GM12878 (cell line): ENCODE data around the gene OR6C70. TPM values are rescaled to one million over a fixed set of nuclear protein-coding genes. Genes with fewer than 3 reads are reported as not detected.
"Not testable (repeated sequence)": the region's sequence is repeated elsewhere in the genome, so short reads cannot be mapped to it uniquely, and the experiment has no call there.

Experiments
- ATAC-seq: fragments of 200-7000 bp; cut with Tn5 transposase; 3 replicates; pipeline ENCODE4 v1.9.1; 2020; ENCODE audit warnings: mild to moderate bottlenecking, moderate library complexity
- BruUV-seq: library from RNA; stranded (reverse); fragments of 400-500 nt; replicated peaks from 2 replicates; lab custom pipeline; 2021; lab: Mats Ljungman, UMichigan
- CTCF ChIA-PET: fragments of 300-600 bp; sonication (Branson Sonifier 250); formaldehyde crosslinking; extraction: SDS; loops from one replicate; lab custom pipeline; 2021; ENCODE audit warnings: inconsistent platforms; lab: Yijun Ruan, JAX
- POLR2A ChIA-PET: fragments of 350-600 bp; formaldehyde crosslinking; extraction: SDS; loops from one replicate; lab custom pipeline; 2021; ENCODE audit warnings: inconsistent platforms; lab: Charles Lee
- RAD21 ChIA-PET: fragments of 300-600 bp; sonication (Branson Sonifier 250); formaldehyde crosslinking; loops from one replicate; lab custom pipeline; 2023; ENCODE audit warnings: antibody characterized with exemption; ENCODE audit not compliant: unreplicated experiment; lab: Charles Lee
- SMC1A ChIA-PET: fragments of 300-600 bp; sonication (Branson Sonifier 250); formaldehyde crosslinking; loops from one replicate; lab custom pipeline; 2023; ENCODE audit not compliant: unreplicated experiment, uncharacterized antibody; lab: Charles Lee
- DNase-seq: peaks from one replicate; pipeline ENCODE4 v3.0.0-alpha.2; 2011; ENCODE audit warnings: low read depth, low spot score
- FAIRE-seq: peaks from 3 replicates; lab custom pipeline; 2011; peaks lifted over from hg19 to GRCh38; lab: Jason Lieb, UNC
- H2AFZ ChIP-seq: 2 replicates; pipeline ENCODE4 v1.6.0; 2011; ENCODE audit warnings: low read depth, low read length, control low read depth; ENCODE audit not compliant: control insufficient read depth
- H3K27ac ChIP-seq: 2 replicates; pipeline ENCODE4 v1.5.1; 2011; ENCODE audit warnings: control low read depth; ENCODE audit not compliant: control insufficient read depth, insufficient read depth
- H3K27me3 ChIP-seq, 2 experiments: replicated peaks in 1 of 2; 2 replicates each; pipeline versions ENCODE4 v1.6.0 to v1.6.1; 2011; ENCODE audit warnings: low read length in 1 of 2; ENCODE audit not compliant: control insufficient read depth in 2 of 2, insufficient read depth in 2 of 2
- H3K36me3 ChIP-seq, 2 experiments: 2 replicates each; pipeline ENCODE4 v1.5.1; 2011; ENCODE audit warnings: low read length in 1 of 2; ENCODE audit not compliant: control insufficient read depth in 2 of 2, insufficient read depth in 2 of 2
- H3K4me1 ChIP-seq: 2 replicates; pipeline ENCODE4 v1.6.1; 2011; ENCODE audit warnings: mild to moderate bottlenecking, low read length, moderate library complexity, mixed read lengths; ENCODE audit not compliant: control insufficient read depth, insufficient read depth
- H3K4me2 ChIP-seq: 2 replicates; pipeline ENCODE4 v1.6.0; 2011; ENCODE audit warnings: control low read depth; ENCODE audit not compliant: control insufficient read depth, insufficient read depth
- H3K4me3 ChIP-seq: fragments of 200-600 bp; sonication (generic); 2 replicates; pipeline ENCODE4 v1.5.1; 2016
- H3K79me2 ChIP-seq: 2 replicates; pipeline ENCODE4 v1.6.0; 2011; ENCODE audit warnings: low read length; ENCODE audit not compliant: control insufficient read depth, insufficient read depth
- H3K9ac ChIP-seq: 2 replicates; pipeline ENCODE4 v1.8.0; 2011; ENCODE audit warnings: low read length, control low read depth, mixed read lengths; ENCODE audit not compliant: control insufficient read depth, insufficient read depth
- H3K9me3 ChIP-seq: replicated peaks from 3 replicates; pipeline ENCODE4 v1.5.1; 2011; ENCODE audit warnings: mild to moderate bottlenecking, low read length; ENCODE audit not compliant: control insufficient read depth, insufficient read depth
- H4K20me1 ChIP-seq: 2 replicates; pipeline ENCODE4 v1.6.0; 2011; ENCODE audit not compliant: control insufficient read depth, insufficient read depth
- BRCA1 ChIP-seq: IDR thresholded peaks from 2 replicates; pipeline ENCODE4 v1.6.1; 2011; ENCODE audit warnings: low read depth, low read length, improper control_type of control experiment
- NFIC ChIP-seq: IDR thresholded peaks from 2 replicates; pipeline ENCODE4 v1.6.1; 2012; ENCODE audit warnings: low read depth, mild to moderate bottlenecking, inconsistent platforms, low read length, moderate library complexity
- NRF1 ChIP-seq: conservative IDR thresholded peaks from 2 replicates; pipeline ENCODE4 v1.6.1; 2011; ENCODE audit warnings: mild to moderate bottlenecking, low read depth, low read length, improper control_type of control experiment
- SPI1 ChIP-seq: IDR thresholded peaks from 2 replicates; pipeline ENCODE4 v1.6.1; 2011; ENCODE audit warnings: low read depth, mild to moderate bottlenecking, low read length, moderate library complexity, borderline replicate concordance; ENCODE audit not compliant: insufficient read depth
- YY1 ChIP-seq: IDR thresholded peaks from 2 replicates; pipeline ENCODE4 v1.6.1; 2011; ENCODE audit warnings: low read depth, mild to moderate bottlenecking, low read length
- ZNF217 ChIP-seq: fragments of 450-650 bp; IDR thresholded peaks from 2 replicates; pipeline ENCODE4 v1.6.1; 2017; ENCODE audit warnings: antibody characterized with exemption, mild to moderate bottlenecking
- WGBS: methylation state at CpG from one replicate; pipeline ENCODE4 v1.1.6; 2016; ENCODE audit warnings: low lambda C conversion rate; ENCODE audit not compliant: insufficient replicate concordance, insufficient coverage; ENCODE audit errors: missing lambda C conversion rate; 5-methylcytosine and 5-hydroxymethylcytosine counted together
- in situ Hi-C: fragments of 300-500 bp; cut with MboI; formaldehyde crosslinking; loops from 9 replicates; pipeline ENCODE4 v1.14.3; 2018; ENCODE audit warnings: mixed read lengths
- intact Hi-C: fragments of 100-400 bp; cut with micrococcal nuclease; formaldehyde crosslinking; loops from one replicate; pipeline ENCODE4 v1.14.2; 2022; ENCODE audit not compliant: unreplicated experiment
- polyA plus RNA-seq, 11 experiments: library from polyadenylated mRNA; depleted of rRNA in 4 of 11; unstranded in 6 of 11; stranded (reverse) in 5 of 11; fragments of >200 nt; fragmentation: Nextera tagmentation in 4 of 11; fragmentation: Illumina TruSeq in 1 of 11; extraction: Ambion mirVana in 4 of 11; extraction: Trizol in 1 of 11; gene quantifications; 1 replicate in 1 of 11; 2 replicates in 10 of 11; pipeline versions ENCODE4 v1.2.1 to v1.2.3, GENCODE V29; 2011 to 2016; ENCODE audit warnings: inconsistent platforms in 2 of 11, missing spikeins in 2 of 11, low read depth in 1 of 11
- total RNA-seq, 4 experiments: library from RNA; depleted of rRNA in 3 of 4; stranded (reverse); fragments of >200 nt in 3 of 4; fragmentation: Illumina TruSeq in 1 of 4; extraction: Trizol in 1 of 4; gene quantifications; 2 replicates each; pipeline versions ENCODE4 v1.2.1 to v1.2.3, GENCODE V29; 2013 to 2021
- TF ChIP-seq, protein P1 (sequence below): fragments of 450-650 bp; IDR thresholded peaks from 2 replicates; pipeline ENCODE4 v1.6.1; 2017; ENCODE audit warnings: antibody characterized with exemption, mild to moderate bottlenecking, moderate library complexity
- TF ChIP-seq, protein P2 (sequence below): fragments of 450-650 bp; IDR thresholded peaks from 2 replicates; pipeline ENCODE4 v1.6.1; 2018; ENCODE audit warnings: mild to moderate bottlenecking, low read depth, moderate library complexity; ENCODE audit not compliant: partially characterized antibody
- TF ChIP-seq, protein P3 (sequence below): fragments of 450-650 bp; IDR thresholded peaks from 2 replicates; pipeline ENCODE4 v1.6.1; 2014; ENCODE audit warnings: mild to moderate bottlenecking
- TF ChIP-seq, protein P4 (sequence below): IDR thresholded peaks from 2 replicates; pipeline ENCODE4 v1.6.1; 2012; ENCODE audit warnings: low read depth, low read length, improper control_type of control experiment

The OR6C70 gene
- total and polyA plus RNA-seq, 10 of the 15 experiments (the other 5 are each of a cell fraction or from before 2014, with no cell fraction given): not detected

DNA sequence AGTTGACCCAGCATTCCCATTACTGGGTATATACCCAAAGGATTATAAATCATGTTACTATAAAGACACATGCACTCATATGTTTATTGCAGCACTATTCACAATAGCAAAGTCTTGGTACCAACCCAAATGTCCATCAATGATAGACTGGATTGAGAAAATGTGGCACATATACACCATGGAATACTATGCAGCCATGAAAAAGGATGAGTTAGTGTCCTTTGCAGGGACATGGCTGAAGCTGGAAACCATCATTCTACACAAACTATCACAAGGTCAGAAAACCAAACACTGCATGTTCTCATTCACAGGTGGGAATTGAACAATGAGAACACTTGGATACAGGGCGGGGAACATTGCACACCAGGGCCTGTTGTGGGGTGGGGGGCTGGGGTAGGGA is 5.0 kb downstream of the OR6C70 start:
- H3K4me2 ChIP-seq, ATAC-seq, POLR2A ChIA-PET, H3K27ac ChIP-seq, RAD21 ChIA-PET, H3K27me3 ChIP-seq, H3K79me2 ChIP-seq, H3K4me3 ChIP-seq, H3K36me3 ChIP-seq, DNase-seq, in situ Hi-C loops, SMC1A ChIA-PET, H3K9ac ChIP-seq, FAIRE-seq, H3K4me1 ChIP-seq, BruUV-seq, H2AFZ ChIP-seq, H3K9me3 ChIP-seq, CTCF ChIA-PET, intact Hi-C loops, H4K20me1 ChIP-seq: not testable (repeated sequence)
- 100% methylated on average over 1 of the region's 1 CpG for WGBS

DNA sequence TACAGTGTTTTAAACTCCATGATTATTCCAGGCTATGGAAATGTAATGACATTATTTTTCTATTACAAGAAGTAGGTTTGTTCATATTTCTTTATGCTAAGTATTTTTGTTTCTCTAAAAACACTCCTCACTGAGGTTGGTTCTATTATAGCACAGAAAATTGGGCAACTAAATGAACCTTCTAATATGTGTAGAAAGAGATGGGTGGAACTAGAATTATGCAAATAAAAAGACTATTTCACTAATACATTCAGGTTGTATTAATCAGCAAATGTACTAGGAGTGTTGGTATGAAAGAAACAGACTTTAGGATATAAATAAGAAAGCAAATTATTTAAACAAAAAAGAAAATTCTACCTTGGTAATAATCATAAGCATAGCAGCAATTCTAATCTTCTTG is 21.1 kb downstream of the OR6C70 start:
- Histone ChIP-seq H3K4me2 (no peak overlapping the region), H3K4me3 (no peak overlapping the region), H3K9me3 (no peaks in the 10 kb centered on the region), H3K9ac (no peak overlapping the region), H3K36me3 (no peaks in the 10 kb centered on the region), H3K27ac (no peak overlapping the region), H4K20me1 (no peaks in the 10 kb centered on the region), H3K4me1 (no peaks in the 10 kb centered on the region), H3K27me3 (no peaks in the 10 kb centered on the region), H2AFZ (no peak overlapping the region), H3K79me2 (no peaks in the 10 kb centered on the region)
- FAIRE-seq: no peak
- BruUV-seq: no TSS peak
- ATAC-seq: no peak
- intact Hi-C loops: no loop called here
- in situ Hi-C loops: no loop called here
- SMC1A ChIA-PET: no interaction called here
- POLR2A ChIA-PET: no interaction called here
- RAD21 ChIA-PET: no interaction called here
- CTCF ChIA-PET: no interaction called here
- no peak for DNase-seq
- TF ChIP-seq, protein P1, sequence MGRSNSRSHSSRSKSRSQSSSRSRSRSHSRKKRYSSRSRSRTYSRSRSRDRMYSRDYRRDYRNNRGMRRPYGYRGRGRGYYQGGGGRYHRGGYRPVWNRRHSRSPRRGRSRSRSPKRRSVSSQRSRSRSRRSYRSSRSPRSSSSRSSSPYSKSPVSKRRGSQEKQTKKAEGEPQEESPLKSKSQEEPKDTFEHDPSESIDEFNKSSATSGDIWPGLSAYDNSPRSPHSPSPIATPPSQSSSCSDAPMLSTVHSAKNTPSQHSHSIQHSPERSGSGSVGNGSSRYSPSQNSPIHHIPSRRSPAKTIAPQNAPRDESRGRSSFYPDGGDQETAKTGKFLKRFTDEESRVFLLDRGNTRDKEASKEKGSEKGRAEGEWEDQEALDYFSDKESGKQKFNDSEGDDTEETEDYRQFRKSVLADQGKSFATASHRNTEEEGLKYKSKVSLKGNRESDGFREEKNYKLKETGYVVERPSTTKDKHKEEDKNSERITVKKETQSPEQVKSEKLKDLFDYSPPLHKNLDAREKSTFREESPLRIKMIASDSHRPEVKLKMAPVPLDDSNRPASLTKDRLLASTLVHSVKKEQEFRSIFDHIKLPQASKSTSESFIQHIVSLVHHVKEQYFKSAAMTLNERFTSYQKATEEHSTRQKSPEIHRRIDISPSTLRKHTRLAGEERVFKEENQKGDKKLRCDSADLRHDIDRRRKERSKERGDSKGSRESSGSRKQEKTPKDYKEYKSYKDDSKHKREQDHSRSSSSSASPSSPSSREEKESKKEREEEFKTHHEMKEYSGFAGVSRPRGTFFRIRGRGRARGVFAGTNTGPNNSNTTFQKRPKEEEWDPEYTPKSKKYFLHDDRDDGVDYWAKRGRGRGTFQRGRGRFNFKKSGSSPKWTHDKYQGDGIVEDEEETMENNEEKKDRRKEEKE: no peak
- TF ChIP-seq SPI1: no peak
- TF ChIP-seq, protein P2, sequence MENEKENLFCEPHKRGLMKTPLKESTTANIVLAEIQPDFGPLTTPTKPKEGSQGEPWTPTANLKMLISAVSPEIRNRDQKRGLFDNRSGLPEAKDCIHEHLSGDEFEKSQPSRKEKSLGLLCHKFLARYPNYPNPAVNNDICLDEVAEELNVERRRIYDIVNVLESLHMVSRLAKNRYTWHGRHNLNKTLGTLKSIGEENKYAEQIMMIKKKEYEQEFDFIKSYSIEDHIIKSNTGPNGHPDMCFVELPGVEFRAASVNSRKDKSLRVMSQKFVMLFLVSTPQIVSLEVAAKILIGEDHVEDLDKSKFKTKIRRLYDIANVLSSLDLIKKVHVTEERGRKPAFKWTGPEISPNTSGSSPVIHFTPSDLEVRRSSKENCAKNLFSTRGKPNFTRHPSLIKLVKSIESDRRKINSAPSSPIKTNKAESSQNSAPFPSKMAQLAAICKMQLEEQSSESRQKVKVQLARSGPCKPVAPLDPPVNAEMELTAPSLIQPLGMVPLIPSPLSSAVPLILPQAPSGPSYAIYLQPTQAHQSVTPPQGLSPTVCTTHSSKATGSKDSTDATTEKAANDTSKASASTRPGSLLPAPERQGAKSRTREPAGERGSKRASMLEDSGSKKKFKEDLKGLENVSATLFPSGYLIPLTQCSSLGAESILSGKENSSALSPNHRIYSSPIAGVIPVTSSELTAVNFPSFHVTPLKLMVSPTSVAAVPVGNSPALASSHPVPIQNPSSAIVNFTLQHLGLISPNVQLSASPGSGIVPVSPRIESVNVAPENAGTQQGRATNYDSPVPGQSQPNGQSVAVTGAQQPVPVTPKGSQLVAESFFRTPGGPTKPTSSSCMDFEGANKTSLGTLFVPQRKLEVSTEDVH: no peak
- no peak for TF ChIP-seq NRF1
- TF ChIP-seq, protein P3, sequence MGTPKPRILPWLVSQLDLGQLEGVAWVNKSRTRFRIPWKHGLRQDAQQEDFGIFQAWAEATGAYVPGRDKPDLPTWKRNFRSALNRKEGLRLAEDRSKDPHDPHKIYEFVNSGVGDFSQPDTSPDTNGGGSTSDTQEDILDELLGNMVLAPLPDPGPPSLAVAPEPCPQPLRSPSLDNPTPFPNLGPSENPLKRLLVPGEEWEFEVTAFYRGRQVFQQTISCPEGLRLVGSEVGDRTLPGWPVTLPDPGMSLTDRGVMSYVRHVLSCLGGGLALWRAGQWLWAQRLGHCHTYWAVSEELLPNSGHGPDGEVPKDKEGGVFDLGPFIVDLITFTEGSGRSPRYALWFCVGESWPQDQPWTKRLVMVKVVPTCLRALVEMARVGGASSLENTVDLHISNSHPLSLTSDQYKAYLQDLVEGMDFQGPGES: no peak
- TF ChIP-seq YY1: no peak
- no peak for TF ChIP-seq NFIC
- no peak for TF ChIP-seq BRCA1
- no peak for TF ChIP-seq ZNF217
- TF ChIP-seq, protein P4, sequence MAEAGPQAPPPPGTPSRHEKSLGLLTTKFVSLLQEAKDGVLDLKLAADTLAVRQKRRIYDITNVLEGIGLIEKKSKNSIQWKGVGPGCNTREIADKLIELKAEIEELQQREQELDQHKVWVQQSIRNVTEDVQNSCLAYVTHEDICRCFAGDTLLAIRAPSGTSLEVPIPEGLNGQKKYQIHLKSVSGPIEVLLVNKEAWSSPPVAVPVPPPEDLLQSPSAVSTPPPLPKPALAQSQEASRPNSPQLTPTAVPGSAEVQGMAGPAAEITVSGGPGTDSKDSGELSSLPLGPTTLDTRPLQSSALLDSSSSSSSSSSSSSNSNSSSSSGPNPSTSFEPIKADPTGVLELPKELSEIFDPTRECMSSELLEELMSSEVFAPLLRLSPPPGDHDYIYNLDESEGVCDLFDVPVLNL: no peak
